Activated T-cell treated with anti-CD3 and anti-CD28 coated beads, Interleukin-2, amount 50 U/mL, for 1 hour (primary cell): ENCODE measurements around the gene LBHD2.
A peak's percentile ranks its signal among the peaks of the same experiment; 100 is the strongest.
"Not testable (repeated sequence)": the region's sequence is repeated elsewhere in the genome, so short reads cannot be mapped to it uniquely, and the experiment has no call there.

ENCODE experiments used
- DNase-seq: peaks from one replicate; pipeline ENCODE4 v3.0.0-alpha.2; 2020

Gene LBHD2

DNA sequence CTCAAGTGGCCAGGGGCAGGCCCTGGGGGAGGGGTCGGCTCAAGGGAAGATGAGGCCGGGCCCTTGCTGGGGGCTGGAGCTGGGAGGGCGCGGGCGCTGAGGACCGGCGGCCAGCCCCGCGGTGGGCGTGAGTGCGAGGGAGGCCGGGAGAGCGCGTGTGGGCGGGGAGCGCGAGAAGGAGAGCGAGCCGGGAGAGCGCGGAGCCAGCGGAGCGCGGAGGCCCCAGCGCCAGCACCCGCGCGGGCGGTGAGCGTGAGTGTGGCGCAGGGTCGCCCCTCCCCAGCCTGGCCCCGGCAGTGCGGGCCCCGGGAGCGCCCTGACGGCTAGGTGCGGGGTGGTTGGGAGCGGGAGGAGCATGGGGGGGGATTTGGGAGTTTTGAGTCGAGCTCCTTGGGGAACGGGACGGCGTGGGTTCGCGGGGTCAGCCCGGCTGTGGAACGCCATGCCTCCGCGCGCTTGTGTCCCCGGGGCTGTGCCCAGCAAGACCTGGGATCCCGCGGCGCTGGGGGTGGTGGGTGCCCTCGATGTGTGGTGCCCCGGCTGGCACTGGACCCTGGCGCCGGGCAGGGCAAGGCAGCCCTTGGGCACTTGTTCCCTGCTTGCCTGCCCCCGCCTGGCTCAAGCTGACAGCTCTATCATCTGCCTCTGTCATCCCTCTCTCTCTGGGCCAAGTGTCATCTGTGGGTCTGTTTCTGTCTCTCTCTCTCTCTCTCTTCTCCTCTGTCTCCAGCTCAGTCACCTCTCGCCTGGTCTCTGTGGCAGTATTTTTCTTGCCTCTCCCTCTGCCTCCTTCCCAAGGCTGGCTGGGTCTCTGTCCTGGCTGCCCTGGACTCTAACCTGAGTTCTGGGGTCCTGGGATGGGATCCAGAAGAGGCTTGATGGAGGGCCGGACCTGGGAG is at the start of gene LBHD2:
Gene LBHD2, plus strand, starts transcription at position 190 of the 899 bp plus-strand sequence. CDS start 1,803 bp downstream, outside the sequence.
- DNase-seq = no peak

DNA sequence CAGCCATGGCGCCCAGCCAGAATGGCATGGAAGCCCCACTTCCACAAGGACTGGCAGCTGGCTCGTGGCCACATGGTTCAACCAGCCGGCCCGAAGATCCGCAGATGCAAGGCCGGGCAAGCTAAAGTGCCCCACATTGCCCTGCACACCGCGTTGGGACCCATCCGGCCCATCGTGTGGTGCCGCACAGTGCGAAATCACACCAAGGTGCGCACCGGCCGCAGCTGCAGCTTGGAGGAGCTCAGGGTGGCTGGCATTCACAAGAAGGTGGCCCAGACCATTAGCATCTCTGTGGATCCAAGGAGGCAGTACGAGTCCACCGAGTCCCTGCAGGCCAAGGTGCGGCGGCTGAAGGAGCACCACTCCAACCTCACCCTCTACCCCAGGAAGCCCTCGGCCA is 42.5 kb upstream of the LBHD2 start:
- DNase-seq = no peak

DNA sequence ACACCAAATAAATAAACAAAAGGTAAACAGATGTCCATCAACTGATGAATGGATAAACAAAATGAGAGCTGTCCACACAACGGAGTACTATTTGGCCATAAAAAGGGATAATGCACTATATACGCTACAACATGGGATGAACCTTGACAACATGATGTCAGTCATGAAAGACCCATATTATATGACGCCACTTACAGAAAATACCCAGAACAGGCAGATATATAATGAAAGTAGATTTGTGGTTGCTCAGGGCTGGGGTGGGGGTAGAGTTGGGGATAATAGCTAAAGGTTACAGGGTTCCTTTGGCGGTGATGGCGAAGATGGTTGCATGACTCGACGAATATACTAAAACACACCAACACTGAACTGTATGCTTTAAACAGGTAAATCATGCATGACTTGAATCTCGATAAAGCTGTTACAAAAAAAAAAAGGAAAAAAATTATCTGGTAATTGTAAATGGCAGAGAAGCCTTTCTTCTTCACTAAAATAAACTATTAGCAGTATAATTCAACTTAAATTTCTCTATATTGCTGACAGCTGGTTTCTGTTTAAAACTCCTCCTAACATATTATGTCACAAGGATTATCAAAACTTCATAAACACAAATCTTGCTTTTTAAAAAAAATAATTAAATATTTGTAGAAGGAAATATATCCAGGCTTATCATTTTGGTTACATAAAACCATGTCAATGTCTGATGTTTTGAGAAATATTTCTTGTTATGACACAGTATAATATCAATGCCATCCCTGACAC is 40.6 kb upstream of the LBHD2 start:
- no peak for DNase-seq

DNA sequence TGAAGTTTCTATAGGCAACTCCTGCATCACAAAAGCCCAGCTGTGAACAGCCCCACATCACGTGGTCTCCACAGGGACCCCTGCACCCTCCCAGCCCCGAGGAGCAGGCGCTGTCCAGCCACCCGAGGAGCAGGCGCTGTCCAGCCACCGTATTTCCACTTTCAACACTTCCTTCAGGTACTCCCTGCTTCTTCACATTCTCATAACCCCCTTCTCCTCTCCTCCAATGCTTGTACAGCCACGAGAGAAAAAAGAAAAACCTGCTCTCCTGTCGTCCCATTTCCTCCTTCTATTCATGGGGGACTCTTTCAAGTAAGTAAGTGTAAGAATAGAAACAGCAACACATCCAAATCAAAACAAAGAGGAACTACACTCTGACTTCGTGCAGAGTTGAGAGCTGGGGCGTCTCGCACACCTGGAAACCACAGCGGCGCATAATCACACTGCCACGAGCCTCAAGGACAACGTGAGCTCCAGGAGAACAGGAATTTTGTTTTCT is 38.6 kb upstream of the LBHD2 start:
- no peak for DNase-seq

DNA sequence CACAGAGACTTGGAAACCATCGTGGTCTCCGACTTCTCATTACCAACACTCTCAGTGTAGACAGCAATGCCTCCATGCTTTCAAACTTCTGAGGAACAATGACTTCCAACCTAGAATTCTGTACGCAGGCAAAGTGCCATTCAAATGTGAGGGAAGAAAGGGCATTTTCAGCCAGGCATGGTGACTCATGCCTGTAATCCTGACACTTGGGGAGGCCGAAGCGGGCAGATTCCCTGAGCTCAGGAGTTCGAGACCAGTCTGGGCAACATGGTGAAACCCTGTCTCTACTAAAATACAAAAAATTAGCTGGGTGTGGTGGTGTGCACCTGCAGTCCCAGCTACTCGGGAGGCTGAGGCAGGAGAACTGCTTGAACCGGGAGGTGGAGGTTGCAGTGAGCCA is 36.6 kb upstream of the LBHD2 start:
- DNase-seq = not testable (repeated sequence)

DNA sequence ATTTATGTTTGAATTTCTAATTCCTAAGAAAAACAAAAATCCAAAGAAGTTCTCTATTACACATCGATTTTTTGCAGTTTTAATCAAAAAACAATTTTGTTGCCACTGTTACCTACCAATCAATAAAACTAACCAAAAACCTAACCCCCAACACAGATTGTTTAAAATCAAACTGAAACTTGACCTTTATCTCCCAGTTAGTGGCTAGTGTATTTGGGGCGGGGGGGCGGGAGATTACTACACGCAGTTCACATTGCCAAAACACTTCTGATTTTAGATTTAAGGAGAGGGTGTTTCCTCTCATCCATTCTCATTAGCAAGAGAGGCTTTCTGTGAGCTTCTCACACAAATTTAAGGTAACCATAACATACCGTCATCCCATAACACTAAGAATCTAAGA is 33.1 kb upstream of the LBHD2 start:
- no peak for DNase-seq

DNA sequence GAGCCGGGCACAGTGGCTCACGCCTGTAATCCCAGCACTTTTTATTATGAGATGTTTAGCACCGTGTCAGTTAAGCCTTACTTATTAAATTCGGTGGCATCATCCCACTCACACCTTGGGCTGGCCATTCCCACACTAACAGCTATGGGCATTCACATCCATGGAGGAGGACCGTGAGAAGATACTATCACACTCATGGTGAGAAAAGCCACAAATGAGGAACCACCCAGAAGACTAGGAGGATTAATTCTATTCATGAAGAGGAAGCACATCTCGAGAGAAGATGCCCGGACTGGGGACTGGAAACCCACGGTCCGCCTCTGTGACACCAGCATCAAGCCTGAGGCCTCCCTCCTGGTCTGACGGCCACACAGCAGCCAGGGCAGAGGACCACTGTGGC is 31.6 kb upstream of the LBHD2 start:
- no peak for DNase-seq

DNA sequence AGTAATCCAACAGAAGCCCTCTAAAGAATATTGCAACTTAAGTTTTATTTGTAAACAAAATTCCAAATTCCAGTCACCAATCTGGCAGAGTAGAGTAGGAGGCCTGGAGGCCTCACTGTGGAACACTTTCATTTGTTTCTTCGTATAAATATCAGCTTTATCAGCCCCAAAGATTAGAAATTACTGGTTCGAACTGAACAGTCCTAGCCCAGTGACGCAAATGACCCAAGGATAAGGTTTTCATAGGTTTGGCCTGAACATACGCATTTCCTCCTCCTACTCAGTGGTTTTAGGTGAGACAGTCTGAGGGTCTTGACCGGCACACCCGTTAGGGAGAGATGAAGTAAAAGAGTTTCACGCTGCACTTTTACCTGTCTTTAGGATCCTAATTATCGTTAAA is 28.3 kb upstream of the LBHD2 start:
- no peak for DNase-seq

DNA sequence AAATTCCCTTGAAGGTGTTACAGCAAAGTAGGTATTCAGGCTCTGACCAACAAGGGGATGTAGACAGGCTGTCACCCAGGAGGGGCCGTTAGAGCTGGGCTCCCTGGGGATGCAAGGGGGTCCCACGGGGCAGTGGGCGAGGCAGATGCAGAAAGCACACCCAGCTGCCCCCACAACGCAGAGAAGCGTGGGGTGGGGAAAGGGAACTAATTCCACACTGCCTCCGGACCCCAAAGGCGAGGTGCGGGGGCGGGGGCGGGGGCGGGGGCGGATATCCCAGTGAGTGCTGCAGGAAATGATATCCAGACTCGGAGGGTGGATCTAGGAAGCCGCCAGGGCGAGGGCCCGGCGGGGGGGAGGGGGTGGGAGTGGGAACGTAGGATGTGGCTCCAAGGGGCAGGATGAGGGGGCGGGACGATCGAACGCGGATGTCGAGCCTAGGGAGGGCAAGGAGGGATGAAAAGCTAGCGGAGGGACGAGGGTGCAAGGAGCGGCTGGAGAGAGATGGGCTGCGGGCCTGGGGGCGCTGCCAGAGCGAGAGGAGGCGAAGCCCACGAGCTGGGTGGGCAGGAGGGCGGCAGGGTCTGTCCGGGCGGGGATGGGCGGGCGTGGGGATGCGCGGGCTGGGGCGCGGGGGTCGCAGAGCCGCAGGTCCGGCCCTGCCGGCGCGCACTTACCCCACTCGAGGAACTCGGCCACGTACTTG is 27.5 kb upstream of the LBHD2 start:
- no peak for DNase-seq

DNA sequence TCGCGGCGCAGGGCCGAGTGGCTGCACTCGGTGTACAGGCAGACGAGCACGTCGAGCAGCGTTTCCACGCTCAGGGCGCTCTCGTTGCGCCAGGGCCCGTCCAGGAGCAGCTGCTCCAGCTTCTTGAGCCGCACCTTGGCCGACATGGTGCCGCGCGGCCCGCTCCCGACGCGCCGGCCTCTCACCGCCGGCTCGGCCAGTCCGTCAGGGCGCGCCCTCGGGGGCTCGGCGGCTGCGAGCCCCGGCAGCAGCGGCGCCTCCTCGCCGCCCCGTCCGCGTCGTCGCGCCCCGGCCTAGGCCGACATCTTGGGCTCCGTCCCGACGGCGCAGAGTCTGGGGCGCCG is 27.0 kb upstream of the LBHD2 start:
- no peak for DNase-seq

DNA sequence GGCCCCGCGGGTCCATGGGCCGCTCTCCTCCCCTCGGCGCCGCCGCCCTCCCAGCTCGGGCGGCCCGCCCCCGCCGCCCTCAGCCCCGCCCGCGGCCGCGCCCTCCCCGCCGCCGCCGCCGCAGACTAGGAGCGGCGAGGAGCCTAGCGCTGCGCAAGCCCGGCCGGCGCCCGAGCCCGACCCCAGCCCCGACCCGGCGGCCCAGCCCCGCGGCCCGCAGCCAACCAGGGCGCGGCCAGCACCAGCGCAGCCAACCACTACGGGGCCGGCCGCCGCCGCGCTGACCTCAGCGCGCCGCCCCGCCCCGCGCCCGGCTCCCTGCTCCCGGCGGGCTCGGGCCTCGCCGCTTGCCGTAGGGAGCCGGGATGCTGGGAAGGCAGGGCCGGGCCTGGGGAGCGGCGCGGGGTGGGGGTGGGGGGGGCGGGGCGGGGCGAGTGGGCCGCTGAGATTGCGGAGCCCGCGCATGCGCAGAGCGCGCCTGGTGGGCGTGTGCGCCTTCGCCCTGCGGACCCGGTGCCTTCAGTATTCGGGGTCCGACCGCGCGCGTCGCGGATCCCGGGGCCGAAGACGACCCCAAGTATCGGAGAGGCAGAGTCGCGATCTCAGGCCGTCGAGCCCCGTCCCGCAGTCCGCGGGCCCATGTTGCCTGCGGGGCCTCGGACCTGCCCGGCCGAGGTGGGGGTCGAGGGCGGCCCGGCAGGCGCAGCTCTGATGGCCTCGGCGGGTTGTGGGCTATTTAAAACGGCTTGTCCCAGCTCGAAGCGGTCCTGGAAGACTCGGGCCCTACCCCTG is 26.4 kb upstream of the LBHD2 start, which contains the start of gene CDC42BPB:
Gene CDC42BPB, minus strand, starts transcription at position 178 of the 792 bp plus-strand sequence. CDS start 376 bp downstream, outside the sequence.
- DNase-seq = peak; percentile 69

DNA sequence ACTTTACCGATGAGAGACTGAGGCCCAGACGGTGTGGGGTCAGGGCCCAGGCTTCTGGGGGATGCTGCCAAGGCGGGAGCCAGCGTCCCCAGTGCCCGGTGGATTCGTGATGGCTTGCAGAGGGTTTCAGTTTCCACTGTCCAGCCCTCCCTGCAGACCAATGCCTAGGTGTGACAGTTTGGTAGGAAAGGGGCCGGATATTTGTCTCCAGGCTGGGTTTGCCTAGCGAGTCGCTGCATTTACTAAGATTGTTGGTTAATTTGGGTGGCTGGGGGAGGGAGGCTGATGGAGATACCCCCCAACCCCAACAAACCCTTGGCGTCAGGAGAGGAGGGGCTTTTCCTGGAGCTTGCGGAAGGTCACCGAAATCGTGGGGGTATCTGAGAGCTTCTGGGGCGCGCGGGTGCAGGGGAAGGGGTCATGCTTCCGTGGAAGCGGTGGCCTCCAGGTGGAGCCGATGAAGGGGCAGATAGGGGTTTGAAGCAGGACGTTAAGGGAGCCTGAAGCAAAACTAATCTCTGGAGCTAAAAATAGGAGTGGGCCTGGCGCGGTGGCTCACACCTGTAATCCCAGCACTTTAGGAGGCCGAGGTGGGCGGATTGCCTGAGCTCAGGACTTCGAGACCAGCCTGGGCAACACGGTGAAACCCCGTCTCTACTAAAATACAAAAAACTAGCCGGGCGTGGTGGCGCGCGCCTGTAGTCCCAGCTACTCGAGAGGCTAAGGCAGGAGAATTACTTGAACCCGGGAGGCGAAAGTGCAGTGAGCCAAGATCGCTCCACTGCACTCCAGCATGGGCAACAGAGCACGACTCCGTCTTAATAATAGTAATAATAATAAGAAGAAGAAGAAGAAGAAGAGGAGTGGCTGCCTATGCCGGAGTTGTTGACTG is 25.6 kb upstream of the LBHD2 start:
- no peak for DNase-seq

DNA sequence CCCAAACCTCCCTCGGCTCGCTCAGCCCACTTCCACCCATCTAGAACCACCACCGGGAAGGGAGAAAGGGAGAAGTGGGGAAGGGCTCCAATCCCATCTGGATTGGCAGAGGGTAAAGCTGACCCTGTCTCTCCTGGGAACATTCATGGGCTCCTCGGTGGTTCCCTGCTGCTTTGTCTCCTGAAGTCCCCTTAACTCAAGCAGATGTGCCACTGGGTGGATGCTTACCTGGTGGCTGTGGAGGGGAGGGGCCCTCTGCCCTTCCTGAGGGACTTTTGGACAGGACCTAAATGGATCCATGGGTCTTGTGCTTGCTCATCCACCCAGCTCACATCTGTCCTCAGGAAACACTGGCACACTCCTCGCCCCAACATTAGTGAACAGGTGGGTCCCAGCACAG is 24.5 kb upstream of the LBHD2 start:
- DNase-seq = no peak

DNA sequence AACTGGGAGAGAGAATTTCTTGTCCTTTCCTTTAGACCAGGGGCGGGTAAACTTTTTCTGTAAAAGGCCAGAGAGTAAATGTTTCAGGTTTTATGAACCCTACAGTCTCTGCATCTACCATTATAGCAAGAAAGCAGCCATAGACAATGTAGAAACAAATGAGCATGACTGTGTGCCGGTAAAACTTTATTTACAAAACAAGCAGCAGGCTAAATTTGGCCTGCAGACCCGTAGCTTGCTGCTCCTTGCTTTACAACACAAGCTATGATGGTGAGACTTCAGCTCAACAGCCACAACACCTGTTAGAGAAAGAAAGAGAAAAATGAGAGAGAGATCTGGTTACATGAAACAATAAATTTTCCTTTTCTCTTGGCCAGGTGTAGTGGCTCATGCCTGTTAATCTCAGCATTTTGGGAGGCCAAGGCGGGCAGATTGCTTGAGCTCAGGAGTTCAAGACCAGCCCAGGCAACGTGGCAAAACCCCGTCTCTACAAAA is 22.5 kb upstream of the LBHD2 start:
- no peak for DNase-seq

DNA sequence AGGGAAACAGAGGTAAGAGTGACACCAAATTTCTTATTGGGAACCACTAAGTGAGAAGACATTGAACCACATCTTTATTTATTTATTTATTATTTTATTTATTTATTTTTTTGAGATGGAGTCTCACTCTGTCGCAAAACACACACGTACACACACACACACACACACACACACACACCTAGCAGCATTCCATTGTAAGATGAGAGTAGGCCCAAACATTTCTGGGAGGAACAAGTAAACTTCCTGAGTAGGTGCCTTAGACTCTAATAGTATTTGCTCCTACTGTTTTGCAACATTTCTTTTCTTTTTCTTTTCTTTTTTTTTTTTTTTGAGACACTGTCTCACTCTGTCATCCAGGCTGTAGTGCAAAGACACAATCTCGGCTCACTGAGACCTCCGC is 19.6 kb upstream of the LBHD2 start:
- no peak for DNase-seq

DNA sequence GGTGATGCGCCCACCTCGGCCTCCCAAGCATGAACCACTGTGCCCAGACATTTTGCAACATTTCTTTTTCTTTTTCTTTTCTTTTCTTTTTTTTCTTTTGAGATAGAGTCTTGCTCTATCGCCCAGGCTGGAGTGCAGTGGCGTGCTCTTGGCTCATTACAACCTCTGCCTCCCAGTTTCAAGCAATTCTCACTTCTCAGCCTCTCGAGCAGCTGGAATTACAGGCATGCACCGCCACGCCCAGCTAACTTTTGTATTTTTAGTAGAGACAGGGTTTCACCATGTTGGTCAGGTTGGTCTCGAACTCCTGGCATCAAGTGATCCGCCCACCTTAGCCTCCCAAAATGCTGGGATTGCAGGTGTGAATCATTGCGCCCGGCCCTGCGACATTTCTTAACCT is 19.0 kb upstream of the LBHD2 start:
- no peak for DNase-seq

DNA sequence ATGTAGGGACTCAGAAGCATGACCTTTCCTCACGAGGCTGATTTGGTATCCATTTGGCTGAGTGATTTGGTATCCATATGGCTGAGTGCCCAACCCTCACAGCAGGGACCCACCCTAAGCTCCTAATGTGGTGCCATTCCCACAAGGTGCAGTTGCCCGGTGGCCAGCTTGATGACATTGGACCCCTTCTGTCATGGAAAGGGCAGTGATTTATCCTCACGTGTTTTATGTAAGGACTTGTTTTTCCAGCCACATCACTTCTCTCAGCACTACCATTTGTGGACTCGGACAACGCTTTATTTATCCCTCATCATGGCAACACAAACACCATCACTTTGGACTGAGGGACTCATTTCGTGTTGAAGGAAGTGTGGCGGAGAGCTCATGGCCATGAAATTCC is 18.1 kb upstream of the LBHD2 start:
- DNase-seq = no peak

DNA sequence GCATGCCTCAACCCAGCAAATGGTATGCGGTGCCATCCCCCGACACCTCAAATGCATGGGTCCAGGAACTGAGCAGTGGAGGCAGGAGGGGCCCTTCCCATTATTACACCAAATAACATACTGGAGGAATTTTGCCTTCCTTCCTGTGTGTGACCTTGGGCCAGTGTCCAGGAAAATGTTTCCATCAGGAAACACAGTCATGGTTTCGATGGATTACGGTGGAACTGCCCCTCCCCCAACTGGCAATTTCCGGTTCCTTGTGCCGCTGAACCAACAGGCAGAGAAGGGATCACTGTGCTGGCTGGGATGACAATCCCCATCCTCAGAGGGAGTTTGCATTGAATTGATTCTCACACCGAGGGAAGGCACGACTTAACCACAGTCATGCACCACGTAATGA is 17.6 kb upstream of the LBHD2 start:
- DNase-seq = no peak

DNA sequence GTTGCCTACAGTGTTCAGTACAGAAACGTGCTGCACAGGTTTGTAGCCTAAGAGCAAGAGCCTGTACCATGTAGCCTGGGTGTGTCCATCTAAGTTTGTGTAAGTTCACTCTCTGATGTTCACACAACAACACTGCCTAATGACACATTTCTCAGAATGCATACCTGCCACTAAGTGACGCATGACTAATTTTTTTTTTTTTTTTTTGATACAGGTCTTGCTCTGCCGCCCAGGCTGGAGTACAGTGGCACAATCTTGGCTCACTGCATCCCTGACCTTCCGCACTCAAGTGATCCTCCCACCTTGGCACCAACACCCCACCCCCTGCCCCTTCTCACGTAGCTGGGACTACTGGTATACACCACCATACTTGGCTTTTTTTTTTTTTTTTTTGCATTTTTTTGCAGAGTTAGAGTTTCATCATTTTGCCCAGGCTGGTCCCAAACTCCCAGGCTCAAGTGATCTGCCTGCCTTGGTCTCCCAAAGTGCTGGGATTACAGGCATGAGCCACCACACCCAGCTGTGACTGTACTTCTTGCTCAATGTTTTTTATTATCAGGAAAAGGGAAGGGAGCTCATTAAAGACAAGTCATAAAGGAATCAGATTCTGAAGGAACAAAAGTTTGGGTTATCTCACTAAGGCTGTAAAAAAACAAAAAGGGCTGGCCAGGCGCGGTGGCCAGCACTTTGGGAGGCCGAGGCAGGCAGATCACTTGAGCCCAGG is 16.6 kb upstream of the LBHD2 start:
- DNase-seq = no peak

DNA sequence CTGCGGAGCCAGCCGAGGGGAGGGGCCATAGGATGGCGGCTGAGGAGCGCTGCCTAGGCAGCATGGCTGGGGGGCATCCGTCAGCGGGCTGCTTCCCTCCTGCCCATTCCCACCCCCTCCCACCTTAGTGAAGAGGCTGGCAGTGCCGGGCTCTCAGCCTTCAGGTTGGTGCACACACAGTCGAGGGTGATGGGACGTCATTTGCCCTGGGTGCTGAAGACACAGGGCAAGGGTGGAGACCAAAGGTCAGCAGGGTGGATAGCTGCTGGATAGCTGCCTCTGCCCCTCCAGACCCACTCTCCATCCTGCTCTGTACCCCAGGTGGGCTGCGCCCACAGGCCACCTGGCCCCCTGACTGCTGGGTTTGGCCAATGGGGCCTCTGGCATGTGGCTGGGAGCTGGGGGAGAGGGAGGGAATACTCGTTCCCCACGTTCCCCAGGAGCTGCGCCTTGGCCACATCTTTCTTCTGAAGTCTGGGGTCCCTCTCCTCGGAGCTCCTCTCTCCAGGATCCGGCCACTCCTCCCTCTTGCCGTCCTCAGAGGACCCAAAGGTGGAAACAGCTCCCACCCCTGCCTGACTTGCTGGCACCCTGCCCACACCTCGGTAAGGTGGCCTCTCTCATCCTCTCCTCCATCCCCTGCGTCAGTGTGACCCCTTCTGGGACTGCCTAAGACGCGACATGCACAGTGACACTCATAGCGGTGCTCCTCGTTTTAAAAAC is 15.5 kb upstream of the LBHD2 start:
- no peak for DNase-seq
